Prostate gland (tissue), 2 donors: ENCODE measurements around the gene REV3L. TPM values are rescaled to one million over a fixed set of nuclear protein-coding genes. Genes with fewer than 3 reads are reported as not detected.
"Not testable (repeated sequence)": the region's sequence is repeated elsewhere in the genome, so short reads cannot be mapped to it uniquely, and the experiment has no call there.

ENCODE experiments used
- DNase-seq: peaks from one replicate; pipeline ENCODE4 v3.0.0-alpha.2; 2019; ENCODE audit warnings: low spot score
- H3K27ac ChIP-seq, 2 donors: fragments of 200-600 bp; sonication (generic); 2 replicates each; pipeline ENCODE4 v1.5.1; 2017 to 2019
- H3K27me3 ChIP-seq: fragments of 200-600 bp; sonication (generic); replicated peaks from 2 replicates; pipeline ENCODE4 v1.5.1; 2019; ENCODE audit not compliant: insufficient read depth
- H3K36me3 ChIP-seq, 2 donors: fragments of 200-600 bp; sonication (generic); 1 replicate in 1 of 2; 2 replicates in 1 of 2; pipeline versions ENCODE4 v1.5.1 to v1.8.1; 2017 to 2019
- H3K4me1 ChIP-seq: fragments of 200-600 bp; sonication (generic); replicated peaks from 2 replicates; pipeline ENCODE4 v1.5.1; 2019
- H3K4me3 ChIP-seq, 2 donors: fragments of 200-600 bp; sonication (generic); 2 replicates each; pipeline ENCODE4 v1.5.1; 2017 to 2019
- H3K9me3 ChIP-seq: fragments of 200-600 bp; sonication (generic); 2 replicates; pipeline ENCODE4 v1.5.1; 2017
- CTCF ChIP-seq, 4 experiments: fragments of 200-600 bp in 2 of 4; fragments of 450-650 bp in 2 of 4; sonication (generic) in 2 of 4; IDR thresholded peaks; 1 replicate in 3 of 4; 2 replicates in 1 of 4; pipeline ENCODE4 v1.5.1; 2016 to 2019; ENCODE audit warnings: antibody characterized with exemption in 4 of 4, mild to moderate bottlenecking in 2 of 4, moderate library complexity in 2 of 4
- POLR2A ChIP-seq: fragments of 450-650 bp; IDR thresholded peaks from one replicate; pipeline ENCODE4 v1.6.1; 2016; ENCODE audit warnings: antibody characterized with exemption, mild to moderate bottlenecking
- POLR2AphosphoS5 ChIP-seq: sonication (generic); formaldehyde crosslinking; IDR thresholded peaks from one replicate; pipeline ENCODE4 v1.6.1; 2017; ENCODE audit warnings: antibody characterized with exemption
- WGBS: methylation state at CpG from one replicate; pipeline ENCODE4 v1.1.5; 2018; 5-methylcytosine and 5-hydroxymethylcytosine counted together
- intact Hi-C: fragments of 100-400 bp; cut with DNase I; formaldehyde crosslinking; loops from one replicate; pipeline ENCODE4 v1.14.2; 2022
- total RNA-seq, 2 donors: library from RNA; depleted of rRNA; stranded (reverse); fragments of >200 nt; gene quantifications; one replicate each; pipeline ENCODE4 v1.1.0, GENCODE V29; 2016

Gene REV3L
- total RNA-seq, 2 donors from 2014 or later = 20.0 to 44.2 TPM

GRCh38 chr6:111477481-111477938 lies 5.5 kb downstream of the REV3L start:
- DNase-seq = no peak
- no peak for TF ChIP-seq POLR2AphosphoS5
- no peak for TF ChIP-seq POLR2A
- TF ChIP-seq CTCF (IDR thresholded peaks at IDR 0.05) = no peak
- no peak overlapping the region for H3K4me3 ChIP-seq
- H3K9me3 ChIP-seq = no peaks in the 10 kb centered on the region
- H3K36me3 ChIP-seq = no peaks in the 10 kb centered on the region
- 66% methylated on average over 1 of the region's 1 CpG for WGBS
- H3K27me3 ChIP-seq = no peaks in the 10 kb centered on the region
- intact Hi-C loops = loop anchor here (5.0 kb wide), 3 partner anchors 55 to 220 kb away; a partner anchor contains a TSS
- no peak overlapping the region for H3K27ac ChIP-seq
- no peaks in the 10 kb centered on the region for H3K4me1 ChIP-seq

GRCh38 chr6:111476061-111476460 lies 7.0 kb downstream of the REV3L start:
- not testable (repeated sequence) for H3K4me1 ChIP-seq, H3K27me3 ChIP-seq, H3K4me3 ChIP-seq, H3K27ac ChIP-seq, H3K9me3 ChIP-seq, H3K36me3 ChIP-seq, DNase-seq
- intact Hi-C loops = loop anchor here (5.0 kb wide), 3 partner anchors 54 to 219 kb away; a partner anchor contains a TSS
- 91% methylated on average over 3 of the region's 3 CpGs for WGBS

DNA sequence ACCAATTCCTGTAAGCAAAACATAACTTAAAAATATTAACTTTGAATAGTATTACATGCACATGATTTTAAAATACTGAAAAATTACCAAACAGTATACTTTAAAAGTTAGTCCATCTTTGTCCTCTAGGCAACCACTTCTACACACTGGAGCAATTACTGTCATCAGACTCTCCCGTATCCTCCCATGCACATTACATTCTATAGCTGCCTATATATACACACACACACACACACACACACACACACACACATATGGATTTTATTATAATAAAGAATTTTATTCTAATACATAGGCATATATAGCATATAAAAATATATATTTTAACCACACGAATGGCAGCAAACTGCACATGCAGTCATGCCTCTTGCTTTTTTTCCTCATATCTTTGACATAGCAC lies 8.2 kb downstream of the REV3L start:
- Histone ChIP-seq H3K27ac (no peak overlapping the region), H3K4me1 (no peaks in the 10 kb centered on the region), H3K4me3 (no peak overlapping the region), H3K27me3 (no peaks in the 10 kb centered on the region), H3K36me3 (no peaks in the 10 kb centered on the region), H3K9me3 (no peaks in the 10 kb centered on the region)
- intact Hi-C loops = loop anchor here (5.0 kb wide), 3 partner anchors 52 to 217 kb away; a partner anchor contains a TSS
- DNase-seq = no peak
- 84% methylated on average over 2 of the region's 2 CpGs for WGBS
- no peak for TF ChIP-seq POLR2AphosphoS5
- TF ChIP-seq CTCF (IDR thresholded peaks at IDR 0.05) = no peak
- no peak for TF ChIP-seq POLR2A

- Histone ChIP-seq H3K9me3 (no peaks in the 10 kb centered on the region), H3K4me1 (no peaks in the 10 kb centered on the region), H3K36me3 (no peaks in the 10 kb centered on the region), H3K27me3 (no peaks in the 10 kb centered on the region), H3K4me3 (no peak overlapping the region), H3K27ac (no peak overlapping the region)
- intact Hi-C loops = no loop called here
- no peak for TF ChIP-seq POLR2AphosphoS5
- no peak for TF ChIP-seq POLR2A
- no peak for TF ChIP-seq CTCF (IDR thresholded peaks at IDR 0.05)
- DNase-seq = no peak
- WGBS = 58% methylated on average over 4 of the region's 4 CpGs
Measured at GRCh38 chr6:111474106-111474505, 8.9 kb downstream of the REV3L start.

DNA sequence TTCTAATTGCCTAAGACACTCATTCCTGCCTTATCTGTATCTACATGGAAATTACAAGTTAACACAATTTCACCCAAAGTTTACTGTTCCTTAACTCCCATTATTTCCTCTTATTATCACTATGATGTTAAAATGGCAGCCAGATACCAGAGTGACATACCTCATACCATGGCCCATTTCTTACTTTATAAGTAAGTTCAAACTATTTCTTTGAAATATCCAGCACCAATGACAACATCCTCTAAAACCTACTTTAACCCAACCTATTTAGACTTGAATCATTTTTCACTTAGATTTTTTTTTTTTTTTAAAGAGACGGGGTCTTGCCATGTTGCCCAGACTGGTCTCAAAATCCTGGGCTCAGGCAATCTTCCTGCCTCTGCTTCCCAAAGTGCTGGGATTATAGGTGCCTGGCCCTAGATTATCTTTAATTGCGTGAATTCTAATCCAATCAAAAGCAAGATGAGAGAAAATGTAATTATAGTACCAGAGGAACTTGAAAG lies 10.0 kb downstream of the REV3L start:
- TF ChIP-seq POLR2AphosphoS5 = no peak
- TF ChIP-seq POLR2A = no peak
- TF ChIP-seq CTCF (IDR thresholded peaks at IDR 0.05) = no peak
- Histone ChIP-seq H3K27ac (no peak overlapping the region), H3K4me3 (no peak overlapping the region), H3K36me3 (no peaks in the 10 kb centered on the region), H3K4me1 (no peaks in the 10 kb centered on the region), H3K27me3 (no peaks in the 10 kb centered on the region), H3K9me3 (no peaks in the 10 kb centered on the region)
- WGBS = 93% methylated on average over 2 of the region's 2 CpGs
- intact Hi-C loops = no loop called here
- no peak for DNase-seq
